Measurements from ENCODE around the gene CWC15.

The CWC15 gene

GRCh38 chr11:94972700-94973098 lies 657 bp downstream of the CWC15 start:
- DNase-seq (ENCODE audit: extremely low read depth, low read depth) = no peak
- TF ChIP-seq CTCF (IDR thresholded peaks at IDR 0.05; ENCODE audit: low read depth, low read length) = no peak

- peak; percentile 63 for TF ChIP-seq CTCF (IDR thresholded peaks at IDR 0.05; ENCODE audit: low read depth, low read length)
- DNase-seq (ENCODE audit: extremely low read depth, low read depth) = peak; percentile 18
Observed at GRCh38 chr11:94968334-94968958, 4.9 kb downstream of the CWC15 start.

- DNase-seq (ENCODE audit: extremely low read depth, low read depth) = no peak
- TF ChIP-seq CTCF (IDR thresholded peaks at IDR 0.05; ENCODE audit: low read depth, low read length) = no peak
Observed at GRCh38 chr11:94964934-94965333, 8.4 kb downstream of the CWC15 start.

GRCh38 chr11:94961255-94961654 lies 12.1 kb downstream of the CWC15 start:
- TF ChIP-seq CTCF (IDR thresholded peaks at IDR 0.05; ENCODE audit: low read depth, low read length) = no peak
- no peak for DNase-seq (ENCODE audit: extremely low read depth, low read depth)

GRCh38 chr11:94960488-94960887 lies 12.9 kb downstream of the CWC15 start:
- TF ChIP-seq CTCF (IDR thresholded peaks at IDR 0.05; ENCODE audit: low read depth, low read length) = no peak

GRCh38 chr11:94959179-94959578 lies 14.2 kb downstream of the CWC15 start:
- no peak for TF ChIP-seq CTCF (IDR thresholded peaks at IDR 0.05; ENCODE audit: low read depth, low read length)
- no peak for DNase-seq (ENCODE audit: extremely low read depth, low read depth)

More at GRCh38 chr11:94960488-94960887, 12.9 kb downstream of the CWC15 start:
- DNase-seq (ENCODE audit: extremely low read depth, low read depth) = no peak

GRCh38 chr11:94958121-94958696 lies 15.1 kb downstream of the CWC15 start:
- DNase-seq (ENCODE audit: extremely low read depth, low read depth) = no peak
- TF ChIP-seq CTCF (IDR thresholded peaks at IDR 0.05; ENCODE audit: low read depth, low read length) = no peak
